Stimulated activated CD8-positive, alpha-beta memory T cell treated with anti-CD3 and anti-CD28 coated beads, Interleukin-7, amount 100 ng/mL, for 48 hours (primary cell): ENCODE results near the gene WARS2.

Source experiments
- DNase-seq, 2 donors: peaks; one replicate each; pipeline ENCODE4 v3.0.0-alpha.2; 2020; ENCODE audit warnings: low read depth in 1 of 2; ENCODE audit errors: extremely low read depth in 1 of 2

Gene WARS2

DNA sequence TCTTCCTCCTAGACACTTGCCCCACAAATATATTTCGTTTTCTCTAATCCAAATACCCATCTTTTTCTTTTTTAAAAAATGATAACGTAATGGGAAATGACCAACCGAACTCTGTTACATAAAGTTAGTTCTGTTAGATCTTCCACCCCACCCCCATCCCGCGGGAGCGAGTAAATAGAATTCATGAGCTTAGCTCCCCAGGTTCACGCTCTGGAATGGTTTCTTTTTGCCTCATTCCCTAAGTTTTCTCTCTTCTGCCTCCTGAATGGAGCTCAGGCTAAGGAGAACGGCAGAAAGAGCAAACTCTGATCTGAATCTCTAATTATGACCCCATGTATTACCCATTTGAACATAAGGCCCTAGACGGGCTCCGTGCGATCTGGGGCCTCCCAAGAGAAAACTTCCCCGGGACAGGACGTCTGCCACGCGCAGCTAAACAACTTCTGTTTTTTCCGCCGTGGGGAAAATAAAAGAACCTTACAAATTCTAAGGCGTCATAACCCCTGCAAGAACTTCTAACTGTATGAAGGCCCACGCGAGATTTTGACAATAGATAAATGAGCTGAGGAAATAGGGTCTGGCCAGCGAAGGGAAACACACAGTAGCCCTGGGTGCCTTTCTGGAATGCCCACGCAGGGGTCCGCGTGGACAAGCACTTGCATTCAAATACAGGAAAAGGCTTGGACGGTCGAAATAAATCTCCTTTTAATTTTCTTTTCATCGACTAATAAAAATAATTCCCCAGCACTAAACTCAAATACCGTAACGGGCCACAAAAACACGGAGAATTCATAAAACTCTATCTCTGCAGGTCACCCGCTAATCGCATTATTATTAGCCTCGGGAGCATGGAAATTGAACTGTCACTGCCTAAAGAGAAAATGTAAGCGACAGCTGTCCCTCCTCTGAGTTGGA is 154.6 kb downstream of the WARS2 start:
- no peak for DNase-seq

DNA sequence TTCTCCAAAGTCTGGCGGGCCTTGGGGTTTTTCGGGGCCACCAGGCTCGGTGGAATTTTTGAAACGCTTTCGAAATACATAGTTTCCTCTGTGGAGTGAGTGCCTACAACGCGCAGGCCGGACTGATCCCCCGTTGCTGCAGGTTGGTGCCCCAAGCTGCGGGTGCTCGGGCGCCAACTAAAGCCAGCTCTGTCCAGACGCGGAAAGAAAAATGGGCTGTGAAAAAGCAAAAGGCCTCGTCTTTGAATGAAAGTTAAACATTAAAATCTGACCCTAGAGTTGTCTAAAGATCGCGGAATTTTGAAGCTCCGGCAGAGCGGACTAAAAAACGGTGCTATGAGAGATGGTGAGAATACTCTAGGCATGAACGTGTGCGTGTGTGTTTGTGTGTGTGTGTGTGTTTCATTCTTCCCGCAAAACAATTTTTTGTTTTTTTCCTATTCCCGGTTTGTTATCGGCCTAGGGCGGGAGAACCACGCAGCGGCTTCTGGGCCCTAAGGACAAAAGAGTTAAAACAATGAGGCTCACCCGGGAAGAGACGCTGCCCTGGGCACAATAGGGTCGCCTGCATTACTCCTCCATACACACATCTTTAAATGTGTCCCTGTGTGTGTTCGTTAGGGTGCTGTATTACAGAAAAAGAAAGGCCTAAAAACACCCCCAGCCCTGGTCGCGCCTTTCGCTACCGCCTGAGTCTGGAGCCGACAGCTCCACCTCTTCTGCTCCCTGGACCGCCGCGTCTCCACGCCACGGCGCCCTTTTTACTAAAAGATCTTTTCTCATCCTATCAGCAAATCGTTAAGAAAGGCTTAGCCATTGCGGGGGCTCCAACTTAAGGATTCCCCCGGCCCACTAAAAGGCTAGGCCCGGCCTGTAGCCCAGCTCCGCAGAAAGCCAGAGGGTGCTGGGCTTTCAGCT is 155.5 kb downstream of the WARS2 start:
- no peak for DNase-seq

DNA sequence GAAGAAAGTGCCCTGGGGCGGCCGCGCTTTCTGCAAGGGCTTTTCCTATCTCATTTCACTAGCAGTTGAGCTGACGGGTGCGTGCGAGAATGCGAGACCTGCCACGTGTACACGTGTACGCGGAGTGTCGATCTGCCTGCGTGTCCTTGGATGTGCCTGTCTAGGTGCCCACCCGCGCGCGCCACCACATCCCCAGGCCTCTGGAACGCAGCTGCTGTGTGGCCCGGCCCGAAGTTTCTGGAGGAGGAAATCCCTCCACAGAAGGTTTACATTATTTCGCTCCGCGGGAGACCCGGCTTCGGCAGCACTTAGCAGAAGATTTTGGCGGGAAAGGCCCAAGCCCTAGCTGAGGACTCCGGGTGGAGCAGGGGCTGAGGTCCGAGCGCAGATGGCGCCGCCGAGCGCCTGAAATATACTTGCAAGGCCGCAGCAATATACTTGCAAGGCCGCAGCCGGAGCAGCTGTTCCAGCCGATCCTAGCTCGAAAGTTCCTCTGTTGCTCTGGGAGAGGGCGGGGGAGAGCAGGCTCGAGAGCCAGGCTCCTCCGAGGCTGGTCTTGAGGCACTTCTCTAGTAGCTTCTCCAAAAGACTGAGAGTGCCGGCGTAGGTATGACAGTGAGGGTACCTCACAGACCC is 156.2 kb downstream of the WARS2 start:
- no peak for DNase-seq

DNA sequence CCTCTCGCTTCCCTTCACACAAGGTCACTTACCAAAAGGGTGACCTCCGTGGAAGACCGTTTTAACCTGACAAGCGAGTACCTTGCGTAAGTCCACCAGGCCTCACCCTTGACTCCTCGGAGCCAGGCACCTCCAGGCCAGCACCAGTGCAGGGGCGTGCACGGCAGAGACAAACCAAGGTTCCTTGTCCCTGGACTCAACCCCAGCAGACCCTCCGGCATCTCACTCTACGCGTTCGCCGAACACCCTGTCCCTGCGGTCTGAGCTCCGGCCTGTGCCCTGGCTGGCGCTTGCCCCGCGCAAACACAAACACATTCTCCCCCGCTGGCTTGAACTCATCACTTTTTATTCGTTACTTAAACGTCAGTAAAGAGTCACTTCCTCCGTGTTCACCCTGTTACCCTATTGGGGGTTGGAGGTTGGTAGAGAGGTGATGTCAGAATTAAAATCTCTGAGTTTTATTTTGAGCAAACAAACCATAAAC is 156.9 kb downstream of the WARS2 start:
- DNase-seq, result no peak

DNA sequence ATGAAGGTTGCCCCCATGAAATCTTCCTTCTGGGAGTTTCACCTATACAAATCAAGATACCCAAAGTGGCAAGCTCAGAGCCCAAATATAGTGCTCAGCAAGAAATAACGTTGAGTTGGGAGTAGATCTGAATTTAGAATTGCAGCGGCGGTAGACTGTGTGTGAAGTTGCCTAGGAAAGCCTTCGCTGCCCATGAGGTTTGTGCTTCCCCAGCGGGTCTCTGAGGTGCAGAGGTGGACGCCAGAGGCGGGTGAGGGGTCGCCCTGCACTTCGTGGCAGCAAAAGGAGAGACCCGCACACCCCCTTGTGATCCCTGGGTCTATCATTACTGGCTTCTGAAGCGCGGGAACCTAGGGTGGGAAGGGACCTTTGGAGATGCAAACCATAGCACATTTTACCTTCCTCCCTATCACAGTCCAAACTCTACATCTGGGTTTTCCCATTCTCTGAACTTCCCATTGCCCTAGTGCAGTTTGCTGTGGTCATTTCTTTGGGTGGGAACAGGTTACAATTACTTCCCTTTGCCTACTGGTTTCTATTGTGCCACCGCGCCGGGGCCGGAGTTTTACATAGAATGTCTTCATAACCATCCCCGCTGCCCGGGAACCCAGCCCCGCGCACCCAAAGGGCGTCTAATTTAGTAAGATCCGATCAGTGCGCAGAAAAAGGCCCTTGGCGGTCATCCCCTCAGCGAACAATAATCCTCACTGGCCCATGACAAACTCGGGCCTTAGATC is 157.5 kb downstream of the WARS2 start:
- DNase-seq, result no peak

DNA sequence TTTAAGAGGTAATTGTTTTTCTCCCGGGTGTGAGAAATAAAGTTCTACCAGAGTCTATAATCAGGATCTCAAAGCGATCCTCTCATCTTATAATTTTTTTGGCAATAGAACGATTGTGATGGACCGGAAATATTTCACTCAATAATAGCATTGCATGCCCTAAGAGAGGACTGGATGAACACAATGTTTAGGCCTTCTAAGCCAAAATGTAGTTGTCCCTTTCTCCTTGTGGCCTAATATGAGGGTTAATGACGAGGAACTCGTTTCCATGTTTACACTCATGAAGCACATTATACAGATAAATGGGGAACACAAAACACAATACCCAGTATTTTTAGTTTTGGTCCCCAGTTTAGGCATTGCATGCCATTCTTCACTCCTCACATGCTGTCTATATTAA is 158.2 kb downstream of the WARS2 start:
- no peak for DNase-seq

DNA sequence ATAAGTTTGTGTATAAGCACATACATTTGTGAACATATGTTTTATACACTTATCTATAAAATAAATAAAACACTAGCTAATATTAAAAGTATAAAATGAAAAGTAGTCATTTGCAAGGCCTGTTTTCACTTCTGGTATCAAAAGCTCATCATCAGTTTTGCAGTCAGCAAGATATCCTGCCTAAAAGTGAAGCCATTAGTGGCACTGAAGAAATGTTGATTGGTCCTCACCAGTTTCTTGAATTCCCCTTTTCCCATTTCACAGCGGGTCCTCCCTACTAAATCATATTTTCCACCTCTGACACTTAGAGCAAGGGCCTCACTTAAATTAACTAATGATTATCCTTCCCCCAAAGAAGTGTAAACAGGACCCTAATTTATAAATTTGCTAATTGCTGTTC is 159.0 kb downstream of the WARS2 start:
- DNase-seq, result no peak
